ENCODE measurements around the gene GLRA3. TPM values are rescaled to one million over a fixed set of nuclear protein-coding genes. Genes with fewer than 3 reads are reported as not detected.

GLRA3 gene
- total RNA-seq, 1 experiment from 2014 or later, result not detected

DNA sequence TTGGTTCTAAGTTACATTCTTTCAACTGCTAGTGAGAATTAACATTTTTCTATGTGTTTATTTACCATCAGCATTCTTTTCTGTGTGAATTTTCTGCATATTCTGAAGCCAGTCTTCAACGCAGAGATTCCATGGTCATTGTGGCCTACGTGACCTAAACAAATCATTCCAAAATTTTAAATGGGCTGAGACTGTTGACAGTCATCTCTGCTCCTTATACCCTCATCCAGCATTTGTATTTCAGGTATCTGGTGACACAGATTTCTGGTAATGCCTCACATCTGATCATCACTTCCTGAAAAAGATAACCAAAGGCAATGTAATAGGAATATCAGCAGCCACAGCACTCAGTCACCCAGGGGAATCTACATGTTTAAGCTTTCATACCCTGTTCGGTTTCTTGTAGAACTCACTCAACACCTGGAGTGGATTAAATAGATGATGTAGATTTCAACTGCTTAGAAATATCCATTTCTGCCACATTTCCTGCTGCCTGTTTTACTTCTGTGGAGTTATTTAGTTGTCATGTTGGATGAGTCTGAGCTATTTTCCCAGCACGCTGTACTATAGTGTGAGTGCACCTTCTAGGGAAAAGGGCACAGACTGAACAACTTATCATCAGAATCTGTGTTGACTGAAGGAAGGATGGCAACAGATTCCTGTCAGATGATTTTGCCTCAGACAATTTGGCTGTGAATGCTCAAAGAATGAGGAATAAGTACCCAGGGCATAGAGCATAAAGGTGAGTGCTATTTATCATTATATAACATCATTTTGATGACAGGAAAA, 233.7 kb downstream of the GLRA3 start:
- DNase-seq (ENCODE audit: low spot score), result no peak

DNA sequence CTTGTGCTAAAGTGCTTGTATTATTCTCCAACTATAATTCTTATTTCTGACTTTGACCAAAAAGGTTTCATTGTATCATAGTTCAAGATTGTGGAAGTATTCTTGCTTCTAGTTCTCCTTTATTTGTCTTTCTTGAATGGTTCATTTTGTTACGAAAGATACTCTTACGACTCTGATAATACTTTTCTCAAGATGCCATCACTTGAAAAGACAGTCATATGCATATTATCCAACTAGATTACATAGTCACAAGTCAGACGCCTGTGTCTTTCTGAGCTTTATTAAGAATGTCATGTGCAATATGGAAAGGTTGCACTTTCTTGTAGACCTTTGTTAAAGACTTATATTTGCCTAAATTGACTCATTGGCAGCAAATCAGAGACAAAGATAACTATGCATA, 235.3 kb downstream of the GLRA3 start:
- no peak for DNase-seq (ENCODE audit: low spot score)

GRCh38 chr4:174592985-174593335, 236.1 kb downstream of the GLRA3 start:
- DNase-seq (ENCODE audit: low spot score), result no peak

- DNase-seq (ENCODE audit: low spot score), result no peak
Measured at GRCh38 chr4:174592256-174592984, 236.6 kb downstream of the GLRA3 start.

GRCh38 chr4:174591243-174592021, 237.6 kb downstream of the GLRA3 start:
- DNase-seq (ENCODE audit: low spot score), result no peak

GRCh38 chr4:174590336-174590735, 238.7 kb downstream of the GLRA3 start:
- no peak for DNase-seq (ENCODE audit: low spot score)

Other genes starting within 250 kb of the GLRA3 start
- gene ADAM29, start 89.1 kb upstream of the GLRA3 start, total RNA-seq (2014; rRNA removed; shearing (Covaris generic)), result not detected in 2 replicates